ENCODE measurements around the gene POLD3. TPM values are rescaled to one million over a fixed set of nuclear protein-coding genes. Genes with fewer than 3 reads are reported as not detected.
"Not testable (repeated sequence)": the region's sequence is repeated elsewhere in the genome, so short reads cannot be mapped to it uniquely, and the experiment has no call there.

POLD3 gene
- total RNA-seq, 4 donors from 2014 or later, result 9.1 to 13.6 (median 9.2) TPM

DNA sequence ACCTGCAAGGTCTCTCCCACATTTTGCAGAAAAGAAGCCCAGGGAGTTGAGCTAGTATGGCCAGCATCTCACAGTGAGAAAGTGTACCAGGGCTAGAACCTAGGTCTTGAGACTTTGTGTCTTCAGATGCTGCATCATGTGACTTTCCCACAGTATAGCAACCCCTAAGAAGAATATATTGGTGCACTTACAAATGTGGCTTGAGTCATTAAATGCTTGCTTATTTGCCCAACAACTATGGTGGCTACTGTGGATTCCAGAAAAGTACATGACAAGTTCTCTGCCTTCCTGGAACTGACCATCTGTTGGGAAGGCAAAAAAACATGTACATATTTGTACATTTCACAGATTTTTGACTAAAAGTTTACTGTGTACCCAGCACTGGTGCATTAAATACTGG, 55.0 kb downstream of the POLD3 start:
- no peak overlapping the region for H3K4me3 ChIP-seq
- H3K27ac ChIP-seq (replicated peaks in 1 of 4), result peak overlapping the region in 3 of 4 donors; percentile 31 to 87 (median 83)
- no peak for DNase-seq (ENCODE audit: extremely low spot score)
- H3K27me3 ChIP-seq, result no peaks in the 10 kb centered on the region
- intact Hi-C loops (cut with DNase I), result no loop called here
- TF ChIP-seq POLR2AphosphoS5 (IDR thresholded peaks at IDR 0.05) (no peak), EP300 (IDR thresholded peaks at IDR 0.05) (peak; percentile 26)
- H3K4me1 ChIP-seq, result peaks cover 3 to 73% (median 64%) of the 10 kb centered on the region in 4 donors
- peaks cover 0 to 2% (median 0%) of the 10 kb centered on the region in 4 donors for H3K36me3 ChIP-seq
- no peaks in the 10 kb centered on the region for H3K9me3 ChIP-seq

DNA sequence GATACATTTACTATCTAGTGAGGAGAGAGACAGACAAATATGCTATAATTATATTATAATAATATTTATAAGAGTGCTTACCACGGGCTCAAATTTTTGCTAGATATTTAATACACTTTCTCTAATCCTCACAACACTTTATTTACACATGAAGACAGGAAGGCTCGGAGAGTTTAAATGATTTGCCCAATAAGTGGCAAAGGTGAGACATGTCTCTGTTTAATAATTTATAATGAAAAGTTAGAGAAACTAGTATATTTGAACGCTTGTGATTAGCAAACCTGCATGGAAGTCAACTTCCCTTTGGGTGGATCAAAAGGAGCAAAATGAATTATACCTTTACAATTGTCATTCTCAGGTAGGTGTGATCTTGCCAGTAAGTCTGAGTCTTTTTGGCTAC, 55.4 kb downstream of the POLD3 start:
- WGBS, result 57% methylated on average over 3 of the region's 3 CpGs
- TF ChIP-seq POLR2A (IDR thresholded peaks at IDR 0.05; ENCODE audit: low read depth), result no peak
- TF ChIP-seq EP300 (IDR thresholded peaks at IDR 0.05), result no peak
- TF ChIP-seq, protein P1, sequence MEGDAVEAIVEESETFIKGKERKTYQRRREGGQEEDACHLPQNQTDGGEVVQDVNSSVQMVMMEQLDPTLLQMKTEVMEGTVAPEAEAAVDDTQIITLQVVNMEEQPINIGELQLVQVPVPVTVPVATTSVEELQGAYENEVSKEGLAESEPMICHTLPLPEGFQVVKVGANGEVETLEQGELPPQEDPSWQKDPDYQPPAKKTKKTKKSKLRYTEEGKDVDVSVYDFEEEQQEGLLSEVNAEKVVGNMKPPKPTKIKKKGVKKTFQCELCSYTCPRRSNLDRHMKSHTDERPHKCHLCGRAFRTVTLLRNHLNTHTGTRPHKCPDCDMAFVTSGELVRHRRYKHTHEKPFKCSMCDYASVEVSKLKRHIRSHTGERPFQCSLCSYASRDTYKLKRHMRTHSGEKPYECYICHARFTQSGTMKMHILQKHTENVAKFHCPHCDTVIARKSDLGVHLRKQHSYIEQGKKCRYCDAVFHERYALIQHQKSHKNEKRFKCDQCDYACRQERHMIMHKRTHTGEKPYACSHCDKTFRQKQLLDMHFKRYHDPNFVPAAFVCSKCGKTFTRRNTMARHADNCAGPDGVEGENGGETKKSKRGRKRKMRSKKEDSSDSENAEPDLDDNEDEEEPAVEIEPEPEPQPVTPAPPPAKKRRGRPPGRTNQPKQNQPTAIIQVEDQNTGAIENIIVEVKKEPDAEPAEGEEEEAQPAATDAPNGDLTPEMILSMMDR (IDR thresholded peaks at IDR 0.05), result no peak
- TF ChIP-seq POLR2AphosphoS5 (IDR thresholded peaks at IDR 0.05), result no peak
- Histone ChIP-seq H3K27me3 (no peaks in the 10 kb centered on the region), H3K4me1 (peaks cover 3 to 69% (median 62%) of the 10 kb centered on the region in 4 donors), H3K9me3 (no peaks in the 10 kb centered on the region), H3K4me3 (no peak overlapping the region), H3K27ac (replicated peaks in 1 of 4) (peak overlapping the region in 3 of 4 donors; percentile 17 to 87 (median 83)), H3K36me3 (peaks cover 0 to 5% (median 0%) of the 10 kb centered on the region in 4 donors)
- no peak for DNase-seq (ENCODE audit: extremely low spot score)
- intact Hi-C loops (cut with DNase I), result no loop called here

DNA sequence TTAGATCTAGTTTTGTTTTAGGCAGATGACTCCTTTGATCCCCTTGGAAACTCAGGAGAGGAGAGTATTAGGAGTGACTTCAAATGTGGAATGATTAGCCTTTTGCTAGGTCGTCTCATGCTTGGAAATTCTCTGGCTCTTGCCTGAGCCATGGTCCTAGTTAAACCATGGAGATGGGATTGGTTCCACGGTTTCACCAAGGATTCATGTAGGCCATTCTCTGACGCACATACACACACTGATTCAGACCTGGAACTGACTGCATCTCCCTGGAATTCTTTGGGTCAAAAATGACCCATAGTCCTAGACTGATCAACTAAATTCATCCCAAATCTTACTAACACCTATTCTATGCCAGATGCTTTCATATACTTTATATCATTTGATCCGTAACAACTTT, 56.5 kb downstream of the POLD3 start:
- DNase-seq (ENCODE audit: extremely low spot score), result no peak
- H3K4me1 ChIP-seq, result peaks cover 3 to 58% (median 52%) of the 10 kb centered on the region in 4 donors
- H3K27ac ChIP-seq (replicated peaks in 1 of 4), result peak overlapping the region in 3 of 4 donors; percentile 17 to 87 (median 83)

DNA sequence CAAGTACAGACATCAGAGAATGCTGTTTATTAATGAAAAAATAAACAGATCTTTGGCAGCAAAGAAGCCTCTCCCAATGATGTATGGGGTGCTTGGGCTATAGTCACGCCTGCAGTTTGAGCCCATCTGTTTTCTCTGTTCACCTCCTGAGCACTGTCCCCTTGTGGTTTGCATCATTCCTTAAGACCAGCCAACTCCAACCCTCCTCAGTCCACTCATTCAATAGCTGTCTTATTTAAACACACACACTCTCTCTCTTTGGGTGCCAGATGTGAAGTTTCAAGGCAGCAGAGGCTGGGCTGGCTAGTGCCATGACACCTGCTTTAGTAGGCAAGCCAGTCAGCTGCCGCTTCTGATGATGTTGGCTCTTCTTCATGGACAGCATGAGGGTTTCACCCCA, 58.1 kb downstream of the POLD3 start:
- no peak for TF ChIP-seq EP300 (IDR thresholded peaks at IDR 0.05)
- TF ChIP-seq, protein P1 (IDR thresholded peaks at IDR 0.05), result no peak
- peak; percentile 46 to 50 for TF ChIP-seq POLR2AphosphoS5 (IDR thresholded peaks at IDR 0.05)
- no peak for TF ChIP-seq POLR2A (IDR thresholded peaks at IDR 0.05; ENCODE audit: low read depth)
- Histone ChIP-seq H3K36me3 (peaks cover 0 to 5% (median 0%) of the 10 kb centered on the region in 4 donors), H3K4me1 (peaks cover 3 to 47% (median 38%) of the 10 kb centered on the region in 4 donors), H3K9me3 (no peaks in the 10 kb centered on the region), H3K27me3 (no peaks in the 10 kb centered on the region), H3K4me3 (no peak overlapping the region), H3K27ac (replicated peaks in 1 of 4) (peak overlapping the region in 3 of 4 donors; percentile 27 to 87 (median 83))
- DNase-seq (ENCODE audit: extremely low spot score), result no peak
- intact Hi-C loops (cut with DNase I), result no loop called here
- 53% methylated on average over 2 of the region's 2 CpGs for WGBS

More for the DNA sequence above, 56.5 kb downstream of the POLD3 start:
- intact Hi-C loops (cut with DNase I), result no loop called here
- Histone ChIP-seq H3K27me3 (no peaks in the 10 kb centered on the region), H3K36me3 (peaks cover 0 to 5% (median 0%) of the 10 kb centered on the region in 4 donors), H3K9me3 (no peaks in the 10 kb centered on the region), H3K4me3 (no peak overlapping the region)
- no peak for TF ChIP-seq POLR2A (IDR thresholded peaks at IDR 0.05; ENCODE audit: low read depth)
- no peak for TF ChIP-seq POLR2AphosphoS5 (IDR thresholded peaks at IDR 0.05)
- 89% methylated on average over 4 of the region's 4 CpGs for WGBS

DNA sequence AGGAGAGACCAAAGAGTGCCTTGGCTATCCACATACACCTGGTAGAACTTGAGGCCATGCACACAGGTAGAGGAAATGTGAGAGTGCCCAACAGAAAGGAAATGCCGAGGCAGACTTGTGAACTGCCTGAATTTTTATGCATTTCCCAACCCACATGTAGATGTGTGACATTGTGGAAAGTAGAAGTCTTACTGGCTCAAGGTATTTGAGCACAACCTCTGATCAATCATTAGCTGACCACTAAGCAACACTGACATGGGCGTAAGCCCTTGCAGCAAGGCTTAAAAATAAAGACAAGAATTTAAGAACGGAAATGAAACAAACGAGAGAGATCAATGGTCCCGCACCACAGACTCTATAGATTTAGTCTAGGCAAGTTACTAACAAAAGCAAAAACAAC, 62.6 kb downstream of the POLD3 start:
- Histone ChIP-seq H3K4me3 (no peak overlapping the region), H3K4me1 (peaks cover 8 to 17% (median 11%) of the 10 kb centered on the region in 4 donors), H3K27me3 (no peaks in the 10 kb centered on the region), H3K27ac (replicated peaks in 1 of 4) (no peak overlapping the region), H3K9me3 (no peaks in the 10 kb centered on the region), H3K36me3 (peaks cover 0 to 5% (median 0%) of the 10 kb centered on the region in 4 donors)
- 98% methylated on average over 5 of the region's 5 CpGs for WGBS
- intact Hi-C loops (cut with DNase I), result no loop called here
- no peak for DNase-seq (ENCODE audit: extremely low spot score)
- TF ChIP-seq POLR2AphosphoS5 (IDR thresholded peaks at IDR 0.05) (no peak), EP300 (IDR thresholded peaks at IDR 0.05) (no peak), POLR2A (IDR thresholded peaks at IDR 0.05; ENCODE audit: low read depth) (no peak)
- TF ChIP-seq, protein P1 (IDR thresholded peaks at IDR 0.05), result no peak

DNA sequence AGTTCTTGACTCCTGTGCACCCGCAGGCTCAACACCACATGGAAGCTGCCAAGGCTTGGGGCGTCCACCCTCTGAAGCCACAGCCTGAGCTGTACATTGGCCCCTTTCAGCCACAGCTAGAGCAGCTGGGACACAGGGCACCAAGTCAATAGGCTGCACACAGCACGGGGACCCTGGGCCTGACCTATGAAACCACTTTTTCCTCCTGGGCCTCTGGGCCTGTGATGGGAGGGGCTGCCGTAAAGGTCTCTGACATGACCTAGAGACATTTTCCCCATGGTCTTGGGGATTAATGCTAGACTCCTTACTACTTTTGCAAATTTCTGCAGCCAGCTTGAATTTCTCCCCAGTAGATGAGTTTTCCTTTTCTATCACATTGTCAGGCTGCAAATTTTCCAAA, 66.7 kb downstream of the POLD3 start:
- 91% methylated on average over 4 of the region's 4 CpGs for WGBS
- H3K4me3 ChIP-seq; H3K4me1 ChIP-seq; H3K36me3 ChIP-seq; H3K27ac ChIP-seq (replicated peaks in 1 of 4); H3K9me3 ChIP-seq; intact Hi-C loops (cut with DNase I); DNase-seq (ENCODE audit: extremely low spot score); H3K27me3 ChIP-seq: not testable (repeated sequence)

Measured in esophagus muscularis mucosa (tissue), 4 donors.